HepG2 (cell line): ENCODE results near the gene LTC4S. TPM values are rescaled to one million over a fixed set of nuclear protein-coding genes. Genes with fewer than 3 reads are reported as not detected.

Experiments
- BCL6 ChIP-seq: IDR thresholded peaks from 2 replicates; pipeline ENCODE4 v1.6.1; 2016; ENCODE audit warnings: missing genetic modification reagents, missing compliant biosample characterization
- GATA4 ChIP-seq: sonication (generic); IDR thresholded peaks from 2 replicates; pipeline ENCODE4 v1.6.1; 2016; ENCODE audit warnings: antibody characterized with exemption, low read depth, borderline replicate concordance
- HIVEP1 ChIP-seq: sonication (generic); formaldehyde crosslinking; IDR thresholded peaks from 2 replicates; pipeline ENCODE4 v1.4.0; 2020; ENCODE audit warnings: mild to moderate bottlenecking, missing genetic modification reagents
- KMT2B ChIP-seq: IDR thresholded peaks from 2 replicates; pipeline ENCODE4 v1.6.1; 2016; ENCODE audit warnings: missing genetic modification reagents, missing compliant biosample characterization
- NCOA1 ChIP-seq: sonication (generic); formaldehyde crosslinking; IDR thresholded peaks from 2 replicates; pipeline ENCODE4 v1.9.0; 2021; ENCODE audit warnings: missing genetic modification reagents
- NR1H2 ChIP-seq: sonication (generic); formaldehyde crosslinking; IDR thresholded peaks from 2 replicates; pipeline ENCODE4 v1.8.1; 2022; ENCODE audit warnings: low read depth, missing genetic modification reagents, borderline replicate concordance
- SIN3A ChIP-seq: IDR thresholded peaks from 2 replicates; pipeline ENCODE4 v1.6.1; 2011; ENCODE audit warnings: low read depth, mild to moderate bottlenecking, control low read depth, low read length, borderline replicate concordance
- TARDBP ChIP-seq: sonication (generic); formaldehyde crosslinking; IDR thresholded peaks from 2 replicates; pipeline ENCODE4 v1.8.0; 2022; ENCODE audit warnings: mild to moderate bottlenecking, missing genetic modification reagents
- U2AF2 ChIP-seq: fragments of 200-400 bp; formaldehyde crosslinking; IDR thresholded peaks from 2 replicates; pipeline ENCODE4 v1.6.1; 2017; ENCODE audit warnings: low read depth, mild to moderate bottlenecking, low read length
- ZBTB42 ChIP-seq: sonication (generic); formaldehyde crosslinking; IDR thresholded peaks from 2 replicates; pipeline ENCODE4 v1.5.0; 2020; ENCODE audit warnings: mild to moderate bottlenecking, missing genetic modification reagents
- polyA plus RNA-seq, 8 experiments: library from polyadenylated mRNA; depleted of rRNA in 3 of 8; stranded (reverse) in 7 of 8; unstranded in 1 of 8; fragments of >200 nt; fragmentation: Illumina TruSeq in 4 of 8; extraction: Trizol in 4 of 8; gene quantifications; 2 replicates each; pipeline versions ENCODE4 v1.2.1 to v1.2.3, GENCODE V29; 2011 to 2016; ENCODE audit warnings: low read depth in 4 of 8, missing spikeins in 1 of 8, mixed read lengths in 1 of 8; ENCODE audit not compliant: insufficient read depth in 1 of 8
- total RNA-seq, 5 experiments: library from RNA; depleted of rRNA; stranded (reverse); fragments of >200 nt; fragmentation: Illumina TruSeq; extraction: Trizol; gene quantifications; 2 replicates each; pipeline ENCODE4 v1.2.3, GENCODE V29; 2016; ENCODE audit warnings: low read depth in 1 of 5
- TF ChIP-seq, protein P1 (sequence below): sonication (generic); formaldehyde crosslinking; IDR thresholded peaks from 2 replicates; pipeline ENCODE4 v1.4.0; 2020; ENCODE audit warnings: missing genetic modification reagents
- TF ChIP-seq, protein P2 (sequence below): sonication (generic); formaldehyde crosslinking; IDR thresholded peaks from 2 replicates; pipeline ENCODE4 v1.8.0; 2022; ENCODE audit warnings: missing genetic modification reagents, mild to moderate bottlenecking, moderate library complexity, borderline replicate concordance
- TF ChIP-seq, protein P3 (sequence below): sonication (generic); formaldehyde crosslinking; IDR thresholded peaks from 2 replicates; pipeline ENCODE4 v1.4.0; 2020; ENCODE audit warnings: missing genetic modification reagents, borderline replicate concordance
- TF ChIP-seq, protein P4 (sequence below): sonication (generic); formaldehyde crosslinking; IDR thresholded peaks from 2 replicates; pipeline ENCODE4 v1.8.0; 2022; ENCODE audit warnings: low read depth, missing genetic modification reagents
- TF ChIP-seq, protein P5 (sequence below): sonication (generic); formaldehyde crosslinking; IDR thresholded peaks from 2 replicates; pipeline ENCODE4 v1.4.0; 2020; ENCODE audit warnings: missing genetic modification reagents
- TF ChIP-seq, protein P6 (sequence below): sonication (generic); formaldehyde crosslinking; IDR thresholded peaks from 2 replicates; pipeline ENCODE4 v1.4.0; 2020; ENCODE audit warnings: missing genetic modification reagents

The LTC4S gene
- total and polyA plus RNA-seq, 2 of the 13 experiments (the other 11 are each of a cell fraction or from before 2014, with no cell fraction given): 0.35 TPM; not detected in 1

DNA sequence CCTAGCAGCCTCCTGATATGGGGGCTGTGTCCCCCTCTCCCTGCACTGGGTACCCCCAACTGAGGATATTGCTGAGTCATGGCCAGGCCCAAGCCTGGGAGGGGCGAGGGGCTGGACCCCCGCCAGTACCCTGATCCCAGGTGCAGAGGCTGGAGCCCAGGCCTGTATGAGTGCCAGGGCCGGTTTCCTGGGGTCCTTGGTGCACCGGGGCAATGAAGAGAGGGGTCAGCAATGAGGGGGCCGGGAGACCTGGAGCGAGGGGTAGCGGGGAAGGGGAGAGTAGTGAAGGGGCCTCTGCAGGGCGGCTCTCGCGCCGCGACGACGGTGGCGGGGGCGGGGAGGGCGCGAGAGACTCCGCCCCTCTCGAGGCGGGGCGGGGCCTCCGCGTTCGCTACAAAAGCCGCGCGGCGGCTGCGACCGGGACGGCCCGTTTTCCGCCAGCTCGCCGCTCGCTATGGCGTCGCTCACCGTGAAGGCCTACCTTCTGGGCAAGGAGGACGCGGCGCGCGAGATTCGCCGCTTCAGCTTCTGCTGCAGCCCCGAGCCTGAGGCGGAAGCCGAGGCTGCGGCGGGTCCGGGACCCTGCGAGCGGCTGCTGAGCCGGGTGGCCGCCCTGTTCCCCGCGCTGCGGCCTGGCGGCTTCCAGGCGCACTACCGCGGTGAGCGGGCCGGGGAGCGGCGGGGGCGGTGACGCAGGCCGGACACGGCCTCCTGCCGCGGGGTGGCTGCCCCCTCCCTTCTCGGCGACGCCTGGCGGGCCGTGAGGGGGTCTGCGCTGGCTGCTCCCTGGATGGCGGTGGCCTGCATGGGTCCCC, 26.9 kb downstream of the LTC4S start, which contains the start of gene SQSTM1 (continued):
- TF ChIP-seq, protein P1, sequence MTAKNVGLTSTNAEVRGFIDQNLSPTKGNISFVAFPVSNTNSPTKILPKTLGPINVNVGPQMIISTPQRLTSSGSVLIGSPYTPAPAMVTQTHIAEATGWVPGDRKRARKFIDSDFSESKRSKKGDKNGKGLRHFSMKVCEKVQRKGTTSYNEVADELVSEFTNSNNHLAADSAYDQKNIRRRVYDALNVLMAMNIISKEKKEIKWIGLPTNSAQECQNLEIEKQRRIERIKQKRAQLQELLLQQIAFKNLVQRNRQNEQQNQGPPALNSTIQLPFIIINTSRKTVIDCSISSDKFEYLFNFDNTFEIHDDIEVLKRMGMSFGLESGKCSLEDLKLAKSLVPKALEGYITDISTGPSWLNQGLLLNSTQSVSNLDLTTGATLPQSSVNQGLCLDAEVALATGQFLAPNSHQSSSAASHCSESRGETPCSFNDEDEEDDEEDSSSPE (CRISPR knock-in tag): peak; percentile 62
- TF ChIP-seq, protein P2, sequence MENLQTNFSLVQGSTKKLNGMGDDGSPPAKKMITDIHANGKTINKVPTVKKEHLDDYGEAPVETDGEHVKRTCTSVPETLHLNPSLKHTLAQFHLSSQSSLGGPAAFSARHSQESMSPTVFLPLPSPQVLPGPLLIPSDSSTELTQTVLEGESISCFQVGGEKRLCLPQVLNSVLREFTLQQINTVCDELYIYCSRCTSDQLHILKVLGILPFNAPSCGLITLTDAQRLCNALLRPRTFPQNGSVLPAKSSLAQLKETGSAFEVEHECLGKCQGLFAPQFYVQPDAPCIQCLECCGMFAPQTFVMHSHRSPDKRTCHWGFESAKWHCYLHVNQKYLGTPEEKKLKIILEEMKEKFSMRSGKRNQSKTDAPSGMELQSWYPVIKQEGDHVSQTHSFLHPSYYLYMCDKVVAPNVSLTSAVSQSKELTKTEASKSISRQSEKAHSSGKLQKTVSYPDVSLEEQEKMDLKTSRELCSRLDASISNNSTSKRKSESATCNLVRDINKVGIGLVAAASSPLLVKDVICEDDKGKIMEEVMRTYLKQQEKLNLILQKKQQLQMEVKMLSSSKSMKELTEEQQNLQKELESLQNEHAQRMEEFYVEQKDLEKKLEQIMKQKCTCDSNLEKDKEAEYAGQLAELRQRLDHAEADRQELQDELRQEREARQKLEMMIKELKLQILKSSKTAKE (CRISPR knock-in tag): peak; percentile 70
- TF ChIP-seq NCOA1: peak; percentile 65
- no peak for TF ChIP-seq U2AF2
- peak; percentile 39; the same call in 1 of the 2 replicates for TF ChIP-seq BCL6 (CRISPR knock-in tag)
- TF ChIP-seq NR1H2: peak; percentile 84
- TF ChIP-seq TARDBP (CRISPR knock-in tag): peak; percentile 10; the same call in 1 of the 2 replicates
- TF ChIP-seq ZBTB42: 0 out of 2 replicates have a peak, but pooled peaks have one; percentile 49
- TF ChIP-seq SIN3A: peak; percentile 89; the same call in 1 of the 2 replicates
- TF ChIP-seq, protein P3, sequence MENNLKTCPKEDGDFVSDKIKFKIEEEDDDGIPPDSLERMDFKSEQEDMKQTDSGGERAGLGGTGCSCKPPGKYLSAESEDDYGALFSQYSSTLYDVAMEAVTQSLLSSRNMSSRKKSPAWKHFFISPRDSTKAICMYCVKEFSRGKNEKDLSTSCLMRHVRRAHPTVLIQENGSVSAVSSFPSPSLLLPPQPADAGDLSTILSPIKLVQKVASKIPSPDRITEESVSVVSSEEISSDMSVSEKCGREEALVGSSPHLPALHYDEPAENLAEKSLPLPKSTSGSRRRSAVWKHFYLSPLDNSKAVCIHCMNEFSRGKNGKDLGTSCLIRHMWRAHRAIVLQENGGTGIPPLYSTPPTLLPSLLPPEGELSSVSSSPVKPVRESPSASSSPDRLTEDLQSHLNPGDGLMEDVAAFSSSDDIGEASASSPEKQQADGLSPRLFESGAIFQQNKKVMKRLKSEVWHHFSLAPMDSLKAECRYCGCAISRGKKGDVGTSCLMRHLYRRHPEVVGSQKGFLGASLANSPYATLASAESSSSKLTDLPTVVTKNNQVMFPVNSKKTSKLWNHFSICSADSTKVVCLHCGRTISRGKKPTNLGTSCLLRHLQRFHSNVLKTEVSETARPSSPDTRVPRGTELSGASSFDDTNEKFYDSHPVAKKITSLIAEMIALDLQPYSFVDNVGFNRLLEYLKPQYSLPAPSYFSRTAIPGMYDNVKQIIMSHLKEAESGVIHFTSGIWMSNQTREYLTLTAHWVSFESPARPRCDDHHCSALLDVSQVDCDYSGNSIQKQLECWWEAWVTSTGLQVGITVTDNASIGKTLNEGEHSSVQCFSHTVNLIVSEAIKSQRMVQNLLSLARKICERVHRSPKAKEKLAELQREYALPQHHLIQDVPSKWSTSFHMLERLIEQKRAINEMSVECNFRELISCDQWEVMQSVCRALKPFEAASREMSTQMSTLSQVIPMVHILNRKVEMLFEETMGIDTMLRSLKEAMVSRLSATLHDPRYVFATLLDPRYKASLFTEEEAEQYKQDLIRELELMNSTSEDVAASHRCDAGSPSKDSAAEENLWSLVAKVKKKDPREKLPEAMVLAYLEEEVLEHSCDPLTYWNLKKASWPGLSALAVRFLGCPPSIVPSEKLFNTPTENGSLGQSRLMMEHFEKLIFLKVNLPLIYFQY (CRISPR knock-in tag): peak; percentile 65; the same call in 1 of the 2 replicates
- 0 out of 2 replicates have a peak, but pooled peaks have one; percentile 18 for TF ChIP-seq KMT2B (CRISPR knock-in tag)
- TF ChIP-seq HIVEP1 (CRISPR knock-in tag): peak; percentile 78
- TF ChIP-seq, protein P4, sequence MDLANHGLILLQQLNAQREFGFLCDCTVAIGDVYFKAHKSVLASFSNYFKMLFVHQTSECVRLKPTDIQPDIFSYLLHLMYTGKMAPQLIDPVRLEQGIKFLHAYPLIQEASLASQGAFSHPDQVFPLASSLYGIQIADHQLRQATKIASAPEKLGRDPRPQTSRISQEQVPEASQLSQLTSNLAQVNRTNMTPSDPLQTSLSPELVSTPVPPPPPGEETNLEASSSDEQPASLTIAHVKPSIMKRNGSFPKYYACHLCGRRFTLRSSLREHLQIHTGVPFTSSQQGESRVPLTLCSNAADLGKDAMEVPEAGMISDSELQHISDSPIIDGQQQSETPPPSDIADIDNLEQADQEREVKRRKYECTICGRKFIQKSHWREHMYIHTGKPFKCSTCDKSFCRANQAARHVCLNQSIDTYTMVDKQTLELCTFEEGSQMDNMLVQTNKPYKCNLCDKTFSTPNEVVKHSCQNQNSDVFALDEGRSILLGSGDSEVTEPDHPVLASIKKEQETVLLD: peak; percentile 50; the same call in 1 of the 2 replicates
- TF ChIP-seq, protein P5, sequence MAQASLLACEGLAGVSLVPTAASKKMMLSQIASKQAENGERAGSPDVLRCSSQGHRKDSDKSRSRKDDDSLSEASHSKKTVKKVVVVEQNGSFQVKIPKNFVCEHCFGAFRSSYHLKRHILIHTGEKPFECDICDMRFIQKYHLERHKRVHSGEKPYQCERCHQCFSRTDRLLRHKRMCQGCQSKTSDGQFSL (CRISPR knock-in tag): no peak; the same call in 1 of the 2 replicates
- TF ChIP-seq GATA4: peak; percentile 86
- TF ChIP-seq, protein P6, sequence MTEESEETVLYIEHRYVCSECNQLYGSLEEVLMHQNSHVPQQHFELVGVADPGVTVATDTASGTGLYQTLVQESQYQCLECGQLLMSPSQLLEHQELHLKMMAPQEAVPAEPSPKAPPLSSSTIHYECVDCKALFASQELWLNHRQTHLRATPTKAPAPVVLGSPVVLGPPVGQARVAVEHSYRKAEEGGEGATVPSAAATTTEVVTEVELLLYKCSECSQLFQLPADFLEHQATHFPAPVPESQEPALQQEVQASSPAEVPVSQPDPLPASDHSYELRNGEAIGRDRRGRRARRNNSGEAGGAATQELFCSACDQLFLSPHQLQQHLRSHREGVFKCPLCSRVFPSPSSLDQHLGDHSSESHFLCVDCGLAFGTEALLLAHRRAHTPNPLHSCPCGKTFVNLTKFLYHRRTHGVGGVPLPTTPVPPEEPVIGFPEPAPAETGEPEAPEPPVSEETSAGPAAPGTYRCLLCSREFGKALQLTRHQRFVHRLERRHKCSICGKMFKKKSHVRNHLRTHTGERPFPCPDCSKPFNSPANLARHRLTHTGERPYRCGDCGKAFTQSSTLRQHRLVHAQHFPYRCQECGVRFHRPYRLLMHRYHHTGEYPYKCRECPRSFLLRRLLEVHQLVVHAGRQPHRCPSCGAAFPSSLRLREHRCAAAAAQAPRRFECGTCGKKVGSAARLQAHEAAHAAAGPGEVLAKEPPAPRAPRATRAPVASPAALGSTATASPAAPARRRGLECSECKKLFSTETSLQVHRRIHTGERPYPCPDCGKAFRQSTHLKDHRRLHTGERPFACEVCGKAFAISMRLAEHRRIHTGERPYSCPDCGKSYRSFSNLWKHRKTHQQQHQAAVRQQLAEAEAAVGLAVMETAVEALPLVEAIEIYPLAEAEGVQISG (CRISPR knock-in tag): peak; percentile 77
